Endothelial cell of hepatic sinusoid (primary cell): ENCODE measurements around the gene C9orf152.
"Not testable (repeated sequence)": the region's sequence is repeated elsewhere in the genome, so short reads cannot be mapped to it uniquely, and the experiment has no call there.

Experiments used
- in situ Hi-C: cut with HindIII; loops from 2 replicates; pipeline ENCODE4 v1.10.0; 2017; ENCODE audit warnings: low sequenced_read_pairs

Gene C9orf152

DNA sequence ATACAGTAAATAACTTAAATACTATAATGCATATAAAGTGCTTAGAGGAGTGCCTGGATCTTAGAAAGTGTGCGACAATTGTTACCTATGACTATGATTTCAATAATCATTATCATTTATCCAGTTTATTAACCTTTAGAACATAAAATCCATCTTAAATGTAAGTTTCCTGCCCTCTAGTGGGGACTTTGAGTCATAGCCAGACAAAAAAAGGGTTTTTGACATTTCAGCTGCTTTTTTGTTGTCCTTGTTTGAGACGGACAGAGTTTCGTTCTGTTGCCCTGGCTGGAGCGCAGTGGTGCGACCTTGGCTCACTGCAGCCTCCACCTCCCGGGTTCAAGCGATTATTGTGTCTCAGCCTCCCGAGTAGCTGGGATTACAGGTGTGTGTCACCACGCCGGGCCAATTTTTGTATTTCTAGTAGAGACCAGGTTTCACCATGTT, 9.7 kb upstream of the C9orf152 start:
- in situ Hi-C loops: no loop called here

DNA sequence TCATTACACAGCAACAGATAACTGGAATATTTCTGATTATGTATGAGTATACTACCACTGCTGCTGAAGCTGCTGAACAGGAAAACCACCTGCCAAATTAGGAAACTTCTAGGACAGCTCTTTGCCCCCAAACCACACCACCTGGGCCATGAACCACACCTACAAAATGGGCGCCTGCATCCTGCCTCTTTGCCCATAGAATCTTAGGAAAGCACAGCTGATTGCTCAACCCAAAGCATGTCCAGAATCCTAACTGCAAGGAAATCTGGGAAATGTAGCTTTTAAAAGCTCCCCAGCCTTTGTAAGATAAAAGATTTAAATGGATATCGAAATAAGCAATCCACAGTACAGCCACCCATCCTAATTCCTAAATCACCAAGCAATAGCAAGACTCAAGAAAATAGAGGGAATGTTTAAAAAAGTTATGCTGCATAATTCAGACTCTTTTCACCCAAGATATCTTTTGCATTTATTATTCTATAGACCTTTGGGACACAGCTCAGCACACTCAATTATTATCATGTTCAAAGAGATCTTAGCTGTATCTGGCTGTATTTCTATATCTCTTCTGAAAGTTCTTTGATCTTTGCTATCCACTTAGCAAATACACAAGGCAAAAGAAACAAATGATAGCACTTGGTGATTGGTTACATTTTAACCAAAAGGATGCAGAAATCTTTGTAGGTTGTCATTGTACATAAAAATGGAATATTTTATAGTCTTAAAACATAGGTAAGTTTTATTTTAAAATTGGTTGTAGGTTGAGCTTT, 6.8 kb upstream of the C9orf152 start:
- in situ Hi-C loops: no loop called here

DNA sequence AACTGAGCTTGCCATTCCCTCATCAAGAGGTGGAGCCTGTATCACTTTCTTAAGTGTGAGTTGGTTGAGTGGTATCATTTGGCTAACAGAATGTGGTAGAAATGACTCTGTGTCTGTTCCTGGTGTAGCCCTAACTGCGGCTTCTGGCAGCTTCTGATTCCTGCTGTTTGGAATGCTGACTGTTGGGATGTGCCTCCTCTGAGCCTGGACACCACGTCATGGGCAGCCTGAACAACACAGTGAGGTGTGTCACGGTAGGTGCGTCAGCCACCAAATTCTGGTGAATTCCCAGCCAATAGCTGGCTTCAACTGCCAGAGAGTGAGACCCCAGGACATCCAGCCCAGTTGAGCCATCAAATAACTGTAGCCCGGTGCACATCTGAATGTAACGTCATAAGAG, 6.1 kb upstream of the C9orf152 start:
- in situ Hi-C loops: no loop called here

DNA sequence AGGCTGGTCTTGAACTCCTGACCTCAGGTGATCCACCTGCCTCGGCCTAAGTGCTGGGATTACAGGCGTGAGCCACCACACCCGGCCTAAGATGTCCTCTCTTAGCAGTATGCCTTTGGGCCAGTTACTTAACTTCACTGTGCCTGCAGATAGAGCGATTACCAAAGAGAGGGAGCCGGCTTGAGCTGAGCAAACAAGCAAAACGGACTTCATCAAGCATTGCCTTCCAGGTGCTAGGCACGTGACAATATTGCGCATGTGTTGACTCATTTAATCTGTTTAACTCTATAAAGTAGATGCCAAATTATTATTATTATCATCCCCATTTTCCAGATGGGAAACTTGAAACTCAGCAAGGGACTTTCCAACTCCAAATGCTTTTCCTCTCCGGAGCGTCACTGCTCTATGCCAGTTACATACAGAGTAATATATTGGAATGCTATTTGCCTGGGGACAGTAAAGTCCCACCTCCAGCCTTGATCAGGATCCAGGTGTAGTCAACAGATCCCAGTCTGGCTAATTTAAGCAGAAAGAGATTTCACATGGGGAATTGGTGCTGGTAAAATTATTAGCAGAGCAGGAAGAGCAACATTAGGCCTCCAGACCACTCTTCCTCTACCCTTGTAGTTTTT, 5.6 kb upstream of the C9orf152 start:
- in situ Hi-C loops: no loop called here

DNA sequence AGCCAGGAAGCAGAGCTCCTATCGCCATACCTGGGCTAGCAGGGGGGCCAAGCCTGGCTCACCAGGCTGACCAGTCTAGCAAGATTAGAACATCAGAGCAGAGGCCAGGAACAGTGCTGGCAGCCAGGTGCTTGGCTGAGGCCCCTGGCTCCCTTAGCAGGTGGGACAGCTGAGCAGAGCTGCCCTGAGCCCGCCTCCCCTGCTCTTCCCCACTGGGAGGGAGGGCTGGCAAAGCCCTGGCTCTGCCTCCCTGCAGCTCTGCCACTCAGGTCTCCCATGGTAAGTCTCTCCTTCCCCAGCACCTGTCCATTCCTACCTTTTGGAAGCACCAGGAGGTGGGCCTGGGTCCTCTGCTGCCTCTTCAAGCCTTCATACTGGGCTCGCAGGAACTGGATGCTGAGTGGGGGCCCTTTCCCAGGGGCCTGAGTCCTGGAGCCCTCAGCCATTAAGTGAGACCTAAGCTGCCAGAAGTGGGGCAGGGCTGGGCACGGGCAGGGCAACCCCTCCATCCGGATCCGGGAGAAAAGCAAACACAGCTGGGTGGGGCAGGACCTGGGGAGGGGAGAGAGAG, 803 bp downstream of the C9orf152 start:
- in situ Hi-C loops: no loop called here

DNA sequence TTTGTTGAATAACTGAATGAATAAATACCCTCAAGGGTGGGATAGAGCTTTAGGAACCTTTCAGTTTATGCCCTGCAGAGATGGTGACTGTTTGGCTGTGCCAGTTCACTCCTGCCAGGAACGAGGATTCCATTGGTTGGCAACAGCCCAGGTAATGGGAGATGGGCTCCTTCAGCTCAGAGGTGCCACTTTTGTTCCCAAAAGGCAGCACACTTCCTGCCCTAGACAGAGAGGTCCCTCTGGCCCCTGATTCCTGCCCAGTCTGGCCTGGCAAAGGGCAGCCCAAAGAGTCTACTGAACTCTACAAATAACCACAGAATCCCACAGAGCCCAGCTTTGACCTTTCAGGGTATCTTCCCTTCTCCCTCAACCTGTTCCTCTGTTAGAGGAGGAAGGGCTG, 1.6 kb downstream of the C9orf152 start:
- in situ Hi-C loops: no loop called here

DNA sequence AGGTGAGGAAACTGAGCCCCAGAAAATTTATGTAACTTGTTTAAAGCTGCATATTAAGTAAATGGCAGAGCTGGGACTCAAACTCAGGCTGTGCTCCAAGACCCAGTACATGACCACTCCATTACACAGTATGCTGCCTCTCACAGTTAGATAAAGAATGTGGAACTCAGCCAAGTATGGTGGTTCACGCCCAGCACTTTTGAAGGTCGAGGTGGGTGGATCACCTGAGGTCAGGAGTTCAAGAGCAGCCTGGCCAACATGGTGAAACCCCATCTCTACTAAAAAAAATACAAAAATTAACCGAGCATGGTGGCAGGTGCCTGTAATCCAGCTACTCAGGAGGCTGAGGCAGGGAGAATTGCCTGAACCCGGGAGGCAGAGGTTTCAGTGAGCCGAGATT, 2.3 kb downstream of the C9orf152 start:
- in situ Hi-C loops: not testable (repeated sequence)

DNA sequence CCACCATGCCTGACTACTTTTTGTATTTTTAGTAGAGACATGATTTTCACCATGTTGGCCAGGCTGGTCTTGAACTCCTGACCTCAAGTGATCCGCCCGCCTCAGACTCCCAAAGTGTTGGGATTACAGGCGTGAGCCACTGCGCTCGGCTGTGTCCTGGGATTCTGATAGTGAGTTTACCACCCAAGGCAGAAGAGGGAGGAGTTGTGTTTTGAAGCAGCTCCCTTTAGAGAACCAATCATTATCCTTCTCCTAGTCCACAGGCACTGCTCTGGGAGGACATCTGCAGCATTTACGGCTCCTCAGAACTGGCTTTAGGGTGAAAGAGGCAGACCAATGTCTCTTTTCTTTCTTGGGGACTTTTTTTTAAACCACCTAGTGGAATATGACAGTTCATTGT, 5.7 kb downstream of the C9orf152 start:
- in situ Hi-C loops: no loop called here

DNA sequence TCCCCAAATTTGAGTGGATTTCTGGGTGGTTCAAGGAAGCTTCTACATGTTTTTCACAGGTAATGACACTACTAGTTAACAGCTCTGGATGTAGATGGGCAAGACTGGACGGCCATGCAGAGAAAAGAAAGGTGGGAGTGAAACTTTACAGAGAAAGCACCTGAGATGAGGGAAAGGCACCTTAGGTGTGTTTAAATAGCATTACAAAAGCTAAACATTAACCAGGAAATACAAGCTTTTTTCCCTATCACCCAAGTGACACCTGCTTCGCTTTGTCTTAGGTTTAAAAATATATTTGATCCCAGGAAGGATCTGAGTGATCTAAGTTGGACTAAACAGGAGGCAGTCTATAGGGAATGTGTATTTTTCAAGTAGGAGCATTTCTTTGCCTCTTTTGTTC, 8.3 kb downstream of the C9orf152 start:
- in situ Hi-C loops: no loop called here

DNA sequence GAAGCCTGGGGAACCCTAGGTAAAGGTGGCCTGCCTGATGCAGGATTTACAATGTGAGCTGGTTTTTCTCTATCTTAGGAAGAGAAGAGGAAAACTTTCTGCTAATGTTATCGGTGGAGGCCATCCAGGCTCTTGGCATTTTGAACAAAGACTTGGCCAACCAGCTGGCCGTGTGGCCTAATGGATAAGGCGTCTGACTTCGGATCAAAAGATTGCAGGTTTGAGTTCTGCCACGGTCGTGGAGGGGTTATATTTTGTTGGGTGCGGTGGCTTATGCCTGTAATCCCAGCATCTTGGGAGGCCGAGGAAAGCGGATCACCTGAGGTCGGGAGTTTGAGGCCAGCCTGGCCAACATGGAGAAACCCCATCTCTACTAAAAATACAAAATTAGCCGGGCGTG, 9.6 kb downstream of the C9orf152 start:
- in situ Hi-C loops: no loop called here

DNA sequence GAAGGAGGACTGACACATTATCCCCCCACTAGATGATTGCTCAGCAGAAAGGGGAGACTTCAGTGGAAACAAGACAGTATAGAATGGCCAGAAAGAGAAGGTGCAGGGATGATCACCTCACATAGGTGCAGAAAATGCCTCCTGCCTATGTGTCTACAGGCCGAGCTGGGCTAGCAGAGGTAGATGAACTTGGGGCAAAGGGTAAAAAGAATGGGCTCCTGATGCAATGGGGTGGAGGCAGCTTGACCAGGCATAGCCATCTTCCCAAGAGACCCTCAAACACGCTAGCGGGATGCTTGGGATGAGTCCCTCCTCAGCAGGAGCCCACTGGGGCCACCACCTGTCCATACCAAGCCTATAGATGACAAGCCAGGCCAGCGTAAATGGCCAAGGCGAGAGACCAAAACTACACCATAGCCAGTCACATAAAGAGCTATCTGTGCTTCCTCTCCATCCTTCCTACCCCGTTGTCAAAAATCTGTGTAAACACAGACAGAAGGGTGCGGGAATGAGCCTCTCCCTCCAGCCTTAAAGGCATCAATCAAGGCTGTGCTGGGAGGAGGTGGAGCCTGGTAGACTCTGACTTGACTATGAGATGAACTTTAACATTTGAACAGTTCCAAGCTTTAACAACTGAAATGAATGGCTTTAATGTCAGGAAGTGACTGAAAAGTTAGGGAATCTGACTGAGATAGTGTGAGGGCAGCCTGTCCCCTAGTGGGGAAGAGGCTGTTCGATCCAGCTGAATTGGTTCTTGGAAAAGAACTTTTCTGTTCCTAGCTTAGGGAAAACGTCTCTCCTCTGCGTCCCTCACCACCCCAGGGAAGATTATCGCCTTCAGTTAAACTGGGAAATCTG, 10.4 kb downstream of the C9orf152 start:
- in situ Hi-C loops: no loop called here

DNA sequence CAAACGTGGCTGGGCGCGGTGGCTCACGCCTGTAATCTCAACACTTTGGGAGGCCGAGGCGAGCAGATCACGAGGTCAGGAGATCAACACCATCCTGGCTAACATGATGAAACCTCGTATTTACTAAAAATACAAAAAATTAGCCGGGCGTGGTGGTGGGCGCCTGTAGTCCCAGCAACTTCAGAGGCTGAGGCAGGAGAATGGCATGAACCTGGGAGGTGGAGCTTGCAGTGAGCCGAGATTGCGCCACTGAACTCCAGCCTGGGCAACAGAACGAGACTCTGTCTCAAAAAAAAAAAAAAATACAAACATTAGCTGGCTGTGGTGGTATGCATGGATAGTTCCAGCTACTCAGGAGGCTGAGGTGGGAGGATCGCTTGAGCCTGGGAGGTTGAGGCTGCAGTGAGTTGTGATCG, 11.9 kb downstream of the C9orf152 start:
- in situ Hi-C loops: not testable (repeated sequence)

DNA sequence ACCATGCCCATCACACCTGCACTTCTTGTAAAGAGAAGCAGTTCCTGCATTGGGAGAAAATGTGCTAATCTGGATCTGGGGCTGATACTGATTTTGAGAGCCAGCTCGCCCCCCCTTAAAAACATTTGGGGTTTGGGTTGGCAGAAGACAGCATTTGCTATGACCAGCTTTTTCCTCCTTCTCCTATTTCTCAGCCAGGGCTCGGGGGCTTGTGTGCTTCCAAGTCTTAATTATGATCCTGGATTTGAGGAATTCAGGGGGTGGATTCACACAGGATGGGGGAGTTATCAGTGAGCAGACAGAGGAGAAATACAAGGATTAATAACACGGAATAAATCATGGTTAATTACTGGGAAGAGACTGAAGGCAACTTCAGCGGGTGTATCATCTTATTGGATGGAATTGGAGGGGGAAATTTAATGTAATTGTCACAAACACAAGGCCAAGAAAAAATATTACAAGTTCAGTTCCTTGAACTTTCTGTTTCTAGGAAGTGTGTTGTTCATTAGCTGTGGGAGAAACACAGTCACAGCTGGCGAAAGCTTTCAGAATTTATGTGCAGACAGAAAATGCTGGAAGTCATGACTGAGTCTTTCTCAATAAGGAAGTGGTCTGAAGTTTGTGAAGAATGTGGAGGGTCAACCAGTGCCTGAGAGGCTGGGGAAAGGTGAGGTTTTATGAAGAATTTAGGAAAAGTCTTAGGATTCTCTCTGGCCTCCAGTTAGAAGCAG, 15.3 kb downstream of the C9orf152 start:
- in situ Hi-C loops: no loop called here

DNA sequence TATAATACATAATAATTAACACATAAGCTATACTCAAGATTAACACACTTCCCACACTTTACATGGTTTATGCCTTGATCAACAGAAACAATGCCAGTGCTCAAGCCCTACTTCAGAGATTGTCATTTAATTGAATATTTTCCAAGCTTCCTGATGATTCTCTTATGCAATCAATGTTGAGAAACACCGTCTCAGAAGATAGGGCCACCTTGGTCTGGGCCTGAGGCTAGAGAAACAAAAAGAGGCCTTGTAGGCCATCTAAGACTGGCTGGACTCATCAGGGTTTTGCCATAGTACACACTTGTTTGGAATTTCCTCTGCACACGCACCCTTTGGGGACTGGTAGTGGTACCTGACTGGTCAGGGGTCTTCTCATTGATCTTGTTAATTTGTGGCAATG, 16.3 kb downstream of the C9orf152 start:
- in situ Hi-C loops: no loop called here

DNA sequence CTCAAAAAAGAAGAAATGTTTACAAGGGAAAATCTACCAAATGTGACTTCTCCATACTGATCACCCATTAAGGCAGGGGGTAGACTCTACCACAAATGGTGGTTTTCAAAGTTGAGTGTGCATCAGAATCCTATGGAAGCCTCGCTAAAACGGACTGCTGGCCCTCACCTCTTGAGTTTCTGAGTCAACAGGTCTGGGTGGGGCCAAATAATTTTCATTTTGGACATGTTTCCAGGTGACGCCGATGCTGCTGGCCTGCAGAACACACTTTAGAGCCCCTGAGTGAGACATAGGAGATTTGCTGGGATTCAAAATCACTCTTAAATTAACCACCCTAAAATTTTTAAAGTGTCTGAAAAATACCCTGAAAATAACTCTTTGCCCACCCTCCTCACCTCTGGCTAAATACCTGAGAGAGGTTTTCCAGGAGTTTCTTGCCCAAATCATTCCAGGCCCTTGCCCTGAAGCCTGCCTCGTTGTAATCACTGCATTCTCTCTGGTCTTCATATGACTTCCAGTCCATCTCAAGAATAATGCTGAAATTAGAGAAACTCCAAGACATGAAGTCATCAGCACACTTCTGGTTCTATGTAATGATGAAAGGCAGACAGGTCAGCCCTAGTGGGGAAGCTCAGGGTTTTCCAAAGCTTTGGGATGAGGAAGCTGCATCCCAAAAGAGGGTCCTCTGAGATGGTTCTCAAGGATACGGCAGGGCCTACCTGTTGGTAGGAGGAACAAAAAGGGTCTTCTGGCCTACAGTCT, 18.2 kb downstream of the C9orf152 start:
- in situ Hi-C loops: no loop called here

DNA sequence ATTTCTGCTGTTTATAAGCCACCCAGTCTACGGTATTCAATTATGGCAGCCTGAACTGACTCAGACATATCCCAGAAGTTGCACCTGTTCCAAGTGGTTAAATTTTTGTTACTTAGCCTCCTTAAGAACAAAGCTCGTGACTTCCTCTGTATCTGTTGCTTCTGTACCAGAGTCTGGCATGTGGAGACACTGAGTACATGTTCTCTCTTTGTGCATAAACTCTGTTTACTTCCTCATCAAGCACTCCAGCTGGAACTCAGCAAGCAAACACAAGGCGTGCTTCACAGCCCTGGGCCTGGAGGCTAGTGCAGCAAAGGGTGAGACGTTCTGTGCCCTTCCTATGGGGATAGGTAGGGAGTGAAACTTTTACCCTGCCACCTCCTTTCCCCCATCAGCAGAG, 19.0 kb downstream of the C9orf152 start:
- in situ Hi-C loops: no loop called here

DNA sequence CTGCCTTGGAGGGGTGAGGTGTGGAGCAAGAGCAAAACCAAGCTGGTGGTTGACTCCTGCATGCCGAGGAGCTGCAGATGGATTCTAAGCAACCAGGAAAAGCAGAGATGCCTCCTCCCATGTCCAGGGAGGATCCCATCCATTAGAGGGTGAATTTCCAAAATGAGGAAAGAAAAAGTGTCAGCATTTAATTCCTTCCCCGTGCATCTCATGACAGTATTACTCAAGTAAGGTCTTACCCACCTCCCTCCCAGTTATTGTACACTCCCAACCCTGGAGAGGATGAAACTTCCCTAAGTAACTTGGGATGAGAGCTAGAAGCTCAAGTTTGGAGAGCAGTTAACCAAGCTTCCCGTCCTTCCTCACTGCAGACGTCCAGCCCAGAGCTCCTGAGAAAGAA, 19.9 kb downstream of the C9orf152 start:
- in situ Hi-C loops: no loop called here

DNA sequence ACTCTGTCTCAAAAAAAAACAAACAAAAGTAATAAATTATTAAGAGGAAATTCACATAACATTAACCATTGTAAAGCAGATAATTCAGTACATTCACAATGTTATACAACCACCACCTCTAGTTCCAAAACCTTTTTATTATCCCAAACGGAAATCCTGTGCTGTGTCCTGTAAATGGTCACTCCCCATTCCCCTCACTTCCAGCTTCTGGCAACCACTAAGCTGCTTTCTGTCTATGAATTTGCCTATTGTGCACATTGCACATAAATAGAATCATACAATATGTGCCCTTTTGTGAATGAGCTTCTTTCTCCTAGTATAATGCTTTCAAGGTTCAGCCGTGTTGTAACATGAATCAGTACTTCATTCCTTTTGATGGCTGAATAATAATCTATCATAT, 20.8 kb downstream of the C9orf152 start:
- in situ Hi-C loops: no loop called here

DNA sequence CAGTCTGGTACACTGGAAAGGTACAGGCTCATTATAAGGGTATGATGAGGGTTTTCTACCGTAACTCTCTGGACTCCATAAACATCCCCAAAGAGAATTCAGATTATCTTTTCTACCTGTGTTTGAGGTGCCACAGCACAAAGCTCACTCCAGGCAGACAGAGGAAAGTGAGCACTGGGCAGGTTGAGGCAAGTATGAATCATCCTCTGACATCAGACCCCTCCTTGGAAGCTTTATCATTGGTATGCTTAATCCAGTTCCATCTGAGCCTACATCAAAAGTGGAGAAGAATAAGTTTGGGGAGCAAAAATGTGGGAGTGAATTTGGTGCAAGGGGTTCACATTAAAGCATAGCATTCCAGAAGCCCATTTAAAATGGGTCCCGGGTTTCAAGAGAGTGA, 21.7 kb downstream of the C9orf152 start:
- in situ Hi-C loops: no loop called here

DNA sequence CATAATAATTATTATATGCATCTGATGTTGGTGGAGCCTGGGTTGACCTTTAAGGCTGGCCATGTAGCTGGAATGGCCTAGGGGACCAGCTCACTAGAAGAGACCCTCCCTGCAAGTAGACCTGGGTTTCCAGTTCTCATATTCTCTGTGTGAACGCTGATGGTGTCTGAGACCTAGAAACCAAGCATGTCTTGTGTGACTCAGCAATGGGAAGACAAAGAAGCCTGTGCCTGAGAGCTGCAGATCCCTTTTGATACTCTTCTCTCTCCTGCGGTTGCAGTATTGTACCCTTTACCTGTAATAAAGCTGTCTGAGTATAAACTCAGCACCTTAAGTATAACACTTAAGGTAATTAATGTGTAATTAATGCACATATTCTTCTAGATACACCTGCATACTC, 22.2 kb downstream of the C9orf152 start:
- in situ Hi-C loops: no loop called here
